Sigmoid colon (tissue), 7 donors: ENCODE measurements around the gene PES1. TPM values are rescaled to one million over a fixed set of nuclear protein-coding genes. Genes with fewer than 3 reads are reported as not detected.
"Not testable (repeated sequence)": the region's sequence is repeated elsewhere in the genome, so short reads cannot be mapped to it uniquely, and the experiment has no call there.

ENCODE experiments used
- DNase-seq: peaks from one replicate; pipeline ENCODE4 v3.0.0-alpha.2; 2019
- H3K27ac ChIP-seq, 4 donors: fragments of 200-600 bp; sonication (generic); one replicate each; pipeline ENCODE4 v1.5.1; 2016 to 2019; ENCODE audit warnings: mild to moderate bottlenecking in 1 of 4
- H3K27me3 ChIP-seq, 3 donors: fragments of 200-600 bp; sonication (generic); one replicate each; pipeline ENCODE4 v1.5.1; 2019; ENCODE audit warnings: mild to moderate bottlenecking in 1 of 3
- H3K36me3 ChIP-seq, 4 donors: fragments of 200-600 bp; sonication (generic); one replicate each; pipeline ENCODE4 v1.5.1; 2016 to 2019
- H3K4me1 ChIP-seq, 4 donors: fragments of 200-600 bp; sonication (generic); one replicate each; pipeline ENCODE4 v1.5.1; 2017 to 2019
- H3K4me3 ChIP-seq, 4 donors: fragments of 200-600 bp; sonication (generic); one replicate each; pipeline ENCODE4 v1.5.1; 2017 to 2019; ENCODE audit warnings: mild to moderate bottlenecking in 2 of 4, moderate library complexity in 1 of 4
- H3K9me3 ChIP-seq, 4 donors: fragments of 200-600 bp in 3 of 4; sonication (generic) in 3 of 4; one replicate each; pipeline versions ENCODE4 v1.5.1 to v1.6.1; 2013 to 2019
- EP300 ChIP-seq, 4 donors: sonication (generic); formaldehyde crosslinking; IDR thresholded peaks; one replicate each; pipeline ENCODE4 v1.6.1; 2017; ENCODE audit warnings: antibody characterized with exemption in 4 of 4
- POLR2A ChIP-seq, 2 donors: fragments of 450-650 bp; IDR thresholded peaks; one replicate each; pipeline ENCODE4 v1.6.1; 2016; ENCODE audit warnings: antibody characterized with exemption in 2 of 2, mild to moderate bottlenecking in 2 of 2, moderate library complexity in 2 of 2
- POLR2AphosphoS5 ChIP-seq, 4 donors: sonication (generic); formaldehyde crosslinking; IDR thresholded peaks; one replicate each; pipeline ENCODE4 v1.6.1; 2017; ENCODE audit warnings: antibody characterized with exemption in 4 of 4
- WGBS, 2 donors: extraction: QIAGEN DNeasy Blood & Tissue Kit; methylation state at CpG; one replicate each; pipeline ENCODE4 v1.1.7; 2013; 5-methylcytosine and 5-hydroxymethylcytosine counted together
- intact Hi-C: fragments of 100-400 bp; cut with DNase I; formaldehyde crosslinking; loops from one replicate; pipeline ENCODE4 v1.15.1; 2023
- polyA plus RNA-seq, 3 donors: library from polyadenylated mRNA; stranded (reverse); fragments of 200-250 nt; gene quantifications; one replicate each; pipeline ENCODE4 v1.2.3, GENCODE V29; 2013
- total RNA-seq, 4 donors: library from RNA; depleted of rRNA; stranded (reverse); fragments of >200 nt; gene quantifications; one replicate each; pipeline ENCODE4 v1.1.0, GENCODE V29; 2016
- TF ChIP-seq, protein P1 (sequence below), 4 experiments: fragments of 450-650 bp in 3 of 4; fragments of 200-600 bp in 1 of 4; IDR thresholded peaks; one replicate each; pipeline ENCODE4 v1.5.1; 2016 to 2019; ENCODE audit warnings: antibody characterized with exemption in 4 of 4, mild to moderate bottlenecking in 3 of 4, moderate library complexity in 2 of 4
- donor health status: healthy with polysubstance abuse.
- donor health status: Bipolar disorder and iron deficiency.
- donor health status: healthy.

Gene PES1
- total and polyA plus RNA-seq, 7 donors: 25.0 to 64.8 (median 41.3) TPM

DNA sequence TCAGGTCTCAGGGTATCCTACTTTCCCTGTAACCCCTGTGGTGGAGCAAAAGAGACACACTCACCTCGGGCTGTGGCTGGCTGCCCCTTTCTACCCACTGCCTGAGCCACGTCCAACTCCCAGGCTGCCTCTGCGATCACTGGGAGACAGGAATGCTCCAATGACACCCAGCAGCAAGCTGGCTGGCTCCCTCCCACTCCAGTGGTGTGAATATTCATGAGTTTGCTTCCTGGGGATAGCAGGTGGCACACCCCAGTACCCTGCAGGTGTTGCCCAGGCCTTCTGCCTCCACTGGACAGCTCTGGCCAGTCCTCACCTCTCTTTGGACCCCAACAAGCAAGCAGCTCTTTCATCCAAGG is 27.0 kb downstream of the PES1 start:
- no peak for DNase-seq
- Histone ChIP-seq H3K27ac (no peak overlapping the region), H3K4me1 (no peaks in the 10 kb centered on the region), H3K36me3 (no peaks in the 10 kb centered on the region), H3K4me3 (no peak overlapping the region), H3K9me3 (no peaks in the 10 kb centered on the region), H3K27me3 (peaks cover 0 to 3% (median 0%) of the 10 kb centered on the region in 3 donors)
- intact Hi-C loops: no loop called here
- TF ChIP-seq POLR2AphosphoS5 (IDR thresholded peaks at IDR 0.05) (no peak), EP300 (IDR thresholded peaks at IDR 0.05) (no peak), POLR2A (IDR thresholded peaks at IDR 0.05) (no peak)
- TF ChIP-seq, protein P1, sequence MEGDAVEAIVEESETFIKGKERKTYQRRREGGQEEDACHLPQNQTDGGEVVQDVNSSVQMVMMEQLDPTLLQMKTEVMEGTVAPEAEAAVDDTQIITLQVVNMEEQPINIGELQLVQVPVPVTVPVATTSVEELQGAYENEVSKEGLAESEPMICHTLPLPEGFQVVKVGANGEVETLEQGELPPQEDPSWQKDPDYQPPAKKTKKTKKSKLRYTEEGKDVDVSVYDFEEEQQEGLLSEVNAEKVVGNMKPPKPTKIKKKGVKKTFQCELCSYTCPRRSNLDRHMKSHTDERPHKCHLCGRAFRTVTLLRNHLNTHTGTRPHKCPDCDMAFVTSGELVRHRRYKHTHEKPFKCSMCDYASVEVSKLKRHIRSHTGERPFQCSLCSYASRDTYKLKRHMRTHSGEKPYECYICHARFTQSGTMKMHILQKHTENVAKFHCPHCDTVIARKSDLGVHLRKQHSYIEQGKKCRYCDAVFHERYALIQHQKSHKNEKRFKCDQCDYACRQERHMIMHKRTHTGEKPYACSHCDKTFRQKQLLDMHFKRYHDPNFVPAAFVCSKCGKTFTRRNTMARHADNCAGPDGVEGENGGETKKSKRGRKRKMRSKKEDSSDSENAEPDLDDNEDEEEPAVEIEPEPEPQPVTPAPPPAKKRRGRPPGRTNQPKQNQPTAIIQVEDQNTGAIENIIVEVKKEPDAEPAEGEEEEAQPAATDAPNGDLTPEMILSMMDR (IDR thresholded peaks at IDR 0.05): no peak
- WGBS, 2 donors: 59 to 79% methylated on average over 3 of the region's 3 CpGs

DNA sequence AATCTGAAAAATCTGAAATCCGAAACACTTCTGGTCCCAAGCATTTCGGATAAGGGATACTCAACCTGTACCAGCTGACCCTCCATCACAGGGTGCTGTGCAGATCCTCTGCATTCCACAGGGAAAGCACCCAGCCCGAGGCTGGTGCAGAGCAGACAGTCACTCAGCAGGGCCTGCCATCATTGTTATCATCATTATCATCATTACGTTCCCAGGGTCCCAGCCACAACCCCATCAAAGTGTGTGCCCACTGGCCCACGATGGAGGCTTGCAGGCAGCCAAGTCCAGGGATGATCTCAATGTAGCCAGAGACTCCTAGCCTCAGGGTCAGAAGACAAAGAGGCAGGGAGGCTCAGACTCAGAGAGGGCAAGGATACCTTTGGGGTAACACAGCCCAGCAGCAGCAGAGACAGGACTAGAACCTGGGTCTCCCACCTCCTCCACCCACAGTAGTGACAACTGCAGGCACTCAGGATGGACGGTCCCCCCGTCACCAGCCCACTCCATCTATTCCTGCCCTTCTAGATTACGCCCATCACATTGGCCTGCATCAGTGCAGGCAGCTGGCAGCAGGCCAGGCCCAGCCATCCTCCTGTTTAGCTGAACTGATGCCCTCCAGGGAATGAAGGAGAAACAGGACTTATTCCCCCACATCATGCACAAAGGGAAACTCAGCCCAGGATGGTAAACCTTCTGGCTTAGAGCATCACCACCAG is 27.5 kb downstream of the PES1 start:
- 87 to 89% methylated on average over 8 of the region's 8 CpGs for WGBS, 2 donors
- intact Hi-C loops: no loop called here

GRCh38 chr22:30562366-30562765 is 29.3 kb downstream of the PES1 start:
- DNase-seq: no peak
- Histone ChIP-seq H3K27ac (no peak overlapping the region), H3K4me1 (no peaks in the 10 kb centered on the region), H3K9me3 (no peaks in the 10 kb centered on the region), H3K36me3 (no peaks in the 10 kb centered on the region), H3K4me3 (no peak overlapping the region), H3K27me3 (no peaks in the 10 kb centered on the region)
- intact Hi-C loops: no loop called here
- TF ChIP-seq POLR2AphosphoS5 (IDR thresholded peaks at IDR 0.05): no peak
- no peak for TF ChIP-seq POLR2A (IDR thresholded peaks at IDR 0.05)
- no peak for TF ChIP-seq EP300 (IDR thresholded peaks at IDR 0.05)
- TF ChIP-seq, protein P1 (IDR thresholded peaks at IDR 0.05): no peak
- 86 to 89% methylated on average over 6 of the region's 6 CpGs for WGBS, 2 donors

More for the DNA sequence above, 27.5 kb downstream of the PES1 start:
- TF ChIP-seq POLR2AphosphoS5 (IDR thresholded peaks at IDR 0.05): no peak
- no peak for TF ChIP-seq POLR2A (IDR thresholded peaks at IDR 0.05)
- TF ChIP-seq EP300 (IDR thresholded peaks at IDR 0.05): no peak
- TF ChIP-seq, protein P1 (IDR thresholded peaks at IDR 0.05): no peak
- DNase-seq: no peak
- peaks cover 0 to 3% (median 0%) of the 10 kb centered on the region in 3 donors for H3K27me3 ChIP-seq
- no peak overlapping the region for H3K4me3 ChIP-seq
- no peaks in the 10 kb centered on the region for H3K9me3 ChIP-seq
- no peak overlapping the region for H3K27ac ChIP-seq
- H3K36me3 ChIP-seq: no peaks in the 10 kb centered on the region
- no peaks in the 10 kb centered on the region for H3K4me1 ChIP-seq

DNA sequence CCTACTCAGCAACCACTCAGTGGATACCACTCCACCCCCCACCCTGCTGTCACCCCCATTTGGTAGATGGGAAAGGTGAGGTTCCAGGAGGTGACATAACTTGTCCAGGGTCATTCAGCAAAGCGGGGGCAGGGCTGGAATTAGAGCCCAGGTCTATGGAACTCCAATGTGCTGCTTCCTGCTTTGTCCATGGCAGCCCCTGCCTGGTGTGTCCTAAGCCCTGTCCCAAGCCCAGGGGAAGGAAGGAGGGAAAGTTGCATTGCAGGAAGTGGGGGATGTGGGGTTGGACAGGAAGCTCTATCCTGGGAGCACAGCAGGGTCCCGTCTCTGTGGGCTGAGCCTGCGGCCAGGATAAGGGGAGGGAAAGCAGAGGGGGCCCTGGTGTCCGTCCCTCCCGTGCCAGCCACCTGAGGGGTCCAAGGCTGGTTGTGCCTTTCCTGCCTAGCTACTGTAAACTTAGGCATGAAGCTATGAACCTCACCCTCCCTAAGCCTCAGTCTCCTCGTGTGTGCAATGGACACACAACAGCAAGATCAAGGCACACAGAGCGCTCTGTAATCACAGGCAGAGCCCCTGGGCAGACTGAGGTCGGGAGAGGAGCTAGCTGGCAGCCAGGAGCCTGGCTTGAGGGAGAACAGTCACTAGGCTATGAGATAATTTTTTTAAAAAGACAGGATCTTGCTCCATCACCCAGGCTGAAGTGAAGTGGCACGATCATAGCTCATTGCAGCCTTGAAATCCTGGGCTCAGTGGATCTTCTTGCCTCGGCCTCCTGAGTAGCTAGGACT is 30.1 kb downstream of the PES1 start:
- WGBS, 2 donors: 74 to 86% methylated on average over 10 of the region's 10 CpGs
- no peaks in the 10 kb centered on the region for H3K27me3 ChIP-seq
- intact Hi-C loops: no loop called here
- DNase-seq: no peak
- no peak overlapping the region for H3K4me3 ChIP-seq
- no peak overlapping the region for H3K27ac ChIP-seq
- TF ChIP-seq POLR2AphosphoS5 (IDR thresholded peaks at IDR 0.05): no peak
- no peak for TF ChIP-seq POLR2A (IDR thresholded peaks at IDR 0.05)
- TF ChIP-seq EP300 (IDR thresholded peaks at IDR 0.05): no peak
- TF ChIP-seq, protein P1 (IDR thresholded peaks at IDR 0.05): no peak
- no peaks in the 10 kb centered on the region for H3K36me3 ChIP-seq
- no peaks in the 10 kb centered on the region for H3K4me1 ChIP-seq
- H3K9me3 ChIP-seq: no peaks in the 10 kb centered on the region

- H3K27me3 ChIP-seq, H3K27ac ChIP-seq, intact Hi-C loops, H3K9me3 ChIP-seq, DNase-seq, H3K4me3 ChIP-seq, H3K36me3 ChIP-seq, H3K4me1 ChIP-seq: not testable (repeated sequence)
- 82 to 83% methylated on average over 11 of the region's 11 CpGs for WGBS, 2 donors
These were observed 31.0 kb downstream of the PES1 start for GRCh38 chr22:30560643-30561202.
